GM23248 (cell line): ENCODE data around the gene GIPC2.

ENCODE experiments used
- EZH2 ChIP-seq: fragments of 200-600 bp; sonication (generic); IDR thresholded peaks from 2 replicates; pipeline ENCODE4 v1.6.1; 2018; ENCODE audit warnings: antibody characterized with exemption, mild to moderate bottlenecking; ENCODE audit not compliant: insufficient read depth, poor library complexity, severe bottlenecking
- EZH2phosphoT487 ChIP-seq: fragments of 200-600 bp; sonication (generic); IDR thresholded peaks from 2 replicates; pipeline ENCODE4 v1.6.1; 2018; ENCODE audit warnings: antibody characterized with exemption, moderate library complexity, mild to moderate bottlenecking, low read depth; ENCODE audit not compliant: insufficient read depth

DNA sequence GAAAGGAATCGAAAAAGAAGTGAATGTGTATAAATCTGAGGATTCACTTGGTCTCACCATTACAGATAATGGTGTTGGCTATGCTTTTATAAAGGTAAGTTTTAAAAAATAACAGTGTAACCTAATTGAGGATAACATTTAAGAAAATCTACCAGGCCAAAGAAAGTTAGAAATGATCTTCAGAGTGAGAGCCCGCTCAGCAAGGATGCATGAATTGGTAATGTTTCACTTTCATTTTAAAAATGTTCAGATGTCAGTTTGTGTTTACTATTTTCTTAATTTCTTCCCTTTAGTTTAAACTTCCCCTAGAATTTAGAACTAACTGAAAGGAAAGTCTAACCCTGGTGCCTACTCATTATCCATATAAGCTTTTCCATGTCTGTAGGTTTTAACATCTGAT lies 35.0 kb downstream of the GIPC2 start:
- no peak for TF ChIP-seq EZH2
- TF ChIP-seq EZH2phosphoT487: no peak
